Glutamatergic neuron (in vitro differentiated cells): ENCODE results near the gene NNT. TPM values are rescaled to one million over a fixed set of nuclear protein-coding genes. Genes with fewer than 3 reads are reported as not detected.
"Not testable (repeated sequence)": the region's sequence is repeated elsewhere in the genome, so short reads cannot be mapped to it uniquely, and the experiment has no call there.

ENCODE experiments used
- DNase-seq: peaks from one replicate; pipeline ENCODE4 v3.0.0; 2022
- H3K27ac Mint-ChIP-seq: one replicate; pipeline ENCODE4 v1.8.0; 2020; ENCODE audit warnings: mild to moderate bottlenecking, mixed read lengths, inconsistent platforms; ENCODE audit not compliant: unreplicated experiment
- H3K27me3 Mint-ChIP-seq: one replicate; pipeline ENCODE4 v1.8.0; 2020; ENCODE audit warnings: mild to moderate bottlenecking, moderate library complexity, mixed read lengths, inconsistent platforms; ENCODE audit not compliant: unreplicated experiment
- H3K36me3 Mint-ChIP-seq: one replicate; pipeline ENCODE4 v1.8.0; 2020; ENCODE audit warnings: mild to moderate bottlenecking, mixed read lengths, inconsistent platforms; ENCODE audit not compliant: unreplicated experiment
- H3K4me1 Mint-ChIP-seq: one replicate; pipeline ENCODE4 v1.8.0; 2020; ENCODE audit warnings: mild to moderate bottlenecking, low read depth, mixed read lengths, inconsistent platforms; ENCODE audit not compliant: unreplicated experiment
- H3K4me3 Mint-ChIP-seq: one replicate; pipeline ENCODE4 v1.8.0; 2020; ENCODE audit warnings: mild to moderate bottlenecking, mixed read lengths, inconsistent platforms; ENCODE audit not compliant: unreplicated experiment
- H3K9me3 Mint-ChIP-seq: one replicate; pipeline ENCODE4 v1.8.0; 2020; ENCODE audit warnings: mild to moderate bottlenecking, moderate library complexity, mixed read lengths, inconsistent platforms; ENCODE audit not compliant: unreplicated experiment
- CTCF ChIP-seq: fragments of 200-600 bp; sonication (generic); IDR thresholded peaks from one replicate; pipeline ENCODE4 v1.5.0; 2021; ENCODE audit not compliant: partially characterized antibody, unreplicated experiment
- total RNA-seq: library from RNA; stranded (reverse); fragmentation: NEBNext Ultra II Directional; extraction: Animal tissue kit (Norgen Biotek cat#: 25700); gene quantifications from one replicate; pipeline ENCODE4 v1.2.1, GENCODE V29; 2021; ENCODE audit not compliant: unreplicated experiment

The NNT gene
- total RNA-seq, 1 donor from 2014 or later: 152 TPM

- no peak for DNase-seq
- TF ChIP-seq CTCF: no peak
- H3K27ac Mint-ChIP-seq: no peak overlapping the region
- peaks cover 13% of the 10 kb centered on the region for H3K9me3 Mint-ChIP-seq
- peaks cover 27% of the 10 kb centered on the region for H3K36me3 Mint-ChIP-seq
- H3K27me3 Mint-ChIP-seq: peaks cover 2% of the 10 kb centered on the region
- H3K4me3 Mint-ChIP-seq: no peak overlapping the region
- H3K4me1 Mint-ChIP-seq: no peaks in the 10 kb centered on the region
These were observed 88.9 kb downstream of the NNT start for GRCh38 chr5:43691893-43692292.

GRCh38 chr5:43693411-43693810 is 90.4 kb downstream of the NNT start:
- Mint-ChIP-seq H3K27me3 (peaks cover 2% of the 10 kb centered on the region), H3K4me3 (no peak overlapping the region), H3K27ac (no peak overlapping the region), H3K36me3 (peaks cover 35% of the 10 kb centered on the region), H3K4me1 (no peaks in the 10 kb centered on the region), H3K9me3 (peaks cover 18% of the 10 kb centered on the region)
- TF ChIP-seq CTCF: no peak
- DNase-seq: no peak

GRCh38 chr5:43694027-43694426 is 91.0 kb downstream of the NNT start:
- DNase-seq: no peak
- H3K9me3 Mint-ChIP-seq: peaks cover 18% of the 10 kb centered on the region
- no peak overlapping the region for H3K4me3 Mint-ChIP-seq
- peaks cover 35% of the 10 kb centered on the region for H3K36me3 Mint-ChIP-seq
- H3K27me3 Mint-ChIP-seq: peaks cover 2% of the 10 kb centered on the region
- no peaks in the 10 kb centered on the region for H3K4me1 Mint-ChIP-seq
- TF ChIP-seq CTCF: no peak
- H3K27ac Mint-ChIP-seq: no peak overlapping the region

- not testable (repeated sequence) for DNase-seq, H3K27me3 Mint-ChIP-seq, H3K4me3 Mint-ChIP-seq, H3K4me1 Mint-ChIP-seq, H3K27ac Mint-ChIP-seq
- Mint-ChIP-seq H3K9me3 (peaks cover 17% of the 10 kb centered on the region), H3K36me3 (peaks cover 35% of the 10 kb centered on the region)
These were observed 93.5 kb downstream of the NNT start for GRCh38 chr5:43696444-43696843.

- Mint-ChIP-seq H3K27me3 (peaks cover 2% of the 10 kb centered on the region), H3K4me3 (no peak overlapping the region), H3K9me3 (peaks cover 11% of the 10 kb centered on the region), H3K27ac (peak overlapping the region; percentile 3), H3K36me3 (peaks cover 24% of the 10 kb centered on the region), H3K4me1 (peaks cover 10% of the 10 kb centered on the region)
- DNase-seq: no peak
- TF ChIP-seq CTCF: no peak
These were observed 96.9 kb downstream of the NNT start for GRCh38 chr5:43699910-43700309.

- Mint-ChIP-seq H3K4me3 (no peak overlapping the region), H3K4me1 (peaks cover 10% of the 10 kb centered on the region), H3K36me3 (peaks cover 17% of the 10 kb centered on the region), H3K9me3 (peaks cover 8% of the 10 kb centered on the region), H3K27me3 (no peaks in the 10 kb centered on the region), H3K27ac (no peak overlapping the region)
- no peak for TF ChIP-seq CTCF
- no peak for DNase-seq
These were observed 97.6 kb downstream of the NNT start for GRCh38 chr5:43700601-43701000.
